Gastrocnemius medialis (tissue), 4 donors: Measurements from ENCODE around the gene MME. TPM values are rescaled to one million over a fixed set of nuclear protein-coding genes. Genes with fewer than 3 reads are reported as not detected.

Experiments
- ATAC-seq, 2 donors: fragments of 150-250 bp; one replicate each; pipeline ENCODE4 v1.9.1; 2016
- DNase-seq, 2 donors: peaks; one replicate each; pipeline ENCODE4 v3.0.0-alpha.2; 2019
- H3K27ac ChIP-seq, 4 donors: fragments of 200-600 bp; sonication (generic); 1 replicate in 1 of 4; 2 replicates in 3 of 4; pipeline ENCODE4 v1.5.1; 2016 to 2018; ENCODE audit warnings: mild to moderate bottlenecking in 2 of 4, moderate library complexity in 1 of 4
- H3K27me3 ChIP-seq, 3 donors: fragments of 200-600 bp; sonication (generic) in 2 of 3; 1 replicate in 1 of 3; 2 replicates in 2 of 3; pipeline versions ENCODE4 v1.5.1 to v1.6.0; 2016 to 2019; ENCODE audit warnings: mild to moderate bottlenecking in 1 of 3, moderate library complexity in 1 of 3
- H3K36me3 ChIP-seq, 2 donors: fragments of 200-600 bp; sonication (generic) in 1 of 2; one replicate each; pipeline ENCODE4 v1.5.1; 2017 to 2018
- H3K4me1 ChIP-seq, 2 donors: fragments of 200-600 bp; sonication (generic) in 1 of 2; one replicate each; pipeline ENCODE4 v1.5.1; 2016 to 2017; ENCODE audit warnings: mild to moderate bottlenecking in 2 of 2
- H3K4me3 ChIP-seq, 4 donors: fragments of 200-600 bp; sonication (generic) in 3 of 4; 1 replicate in 1 of 4; 2 replicates in 3 of 4; pipeline ENCODE4 v1.5.1; 2016 to 2019; ENCODE audit warnings: mild to moderate bottlenecking in 2 of 4
- H3K9me3 ChIP-seq, 3 donors: fragments of 200-600 bp; sonication (generic) in 2 of 3; 1 replicate in 1 of 3; 2 replicates in 2 of 3; pipeline ENCODE4 v1.5.1; 2016 to 2019
- POLR2A ChIP-seq, 2 donors: fragments of 450-650 bp; IDR thresholded peaks; one replicate each; pipeline ENCODE4 v1.6.1; 2017; ENCODE audit warnings: antibody characterized with exemption in 2 of 2, mild to moderate bottlenecking in 2 of 2, moderate library complexity in 2 of 2
- in situ Hi-C, 4 donors: fragments of 200-750 bp; cut with MboI; loops; one replicate each; pipeline versions ENCODE4 v1.15.0 to v1.8.0; 2017; ENCODE audit warnings: low sequenced_read_pairs in 4 of 4
- intact Hi-C: fragments of 100-400 bp; cut with DNase I; formaldehyde crosslinking; loops from one replicate; pipeline ENCODE4 v1.15.1; 2023; ENCODE audit warnings: low total_unique reads
- total RNA-seq, 4 donors: library from RNA; depleted of rRNA; stranded (reverse); fragments of >200 nt; gene quantifications; one replicate each; pipeline versions ENCODE4 v1.1.0 to v1.2.3, GENCODE V29; 2016
- TF ChIP-seq, protein P1 (sequence below), 5 experiments: fragments of 450-650 bp in 3 of 5; fragments of 200-600 bp in 2 of 5; sonication (generic) in 2 of 5; IDR thresholded peaks in 4 of 5; conservative IDR thresholded peaks in 1 of 5; 1 replicate in 4 of 5; 2 replicates in 1 of 5; pipeline ENCODE4 v1.5.1; 2016 to 2019; ENCODE audit warnings: antibody characterized with exemption in 5 of 5, mild to moderate bottlenecking in 3 of 5, moderate library complexity in 3 of 5

MME gene
- total RNA-seq, 4 donors from 2014 or later: 40.9 to 95.4 (median 68.0) TPM

- no peak for TF ChIP-seq POLR2A (IDR thresholded peaks at IDR 0.05)
- TF ChIP-seq, protein P1, sequence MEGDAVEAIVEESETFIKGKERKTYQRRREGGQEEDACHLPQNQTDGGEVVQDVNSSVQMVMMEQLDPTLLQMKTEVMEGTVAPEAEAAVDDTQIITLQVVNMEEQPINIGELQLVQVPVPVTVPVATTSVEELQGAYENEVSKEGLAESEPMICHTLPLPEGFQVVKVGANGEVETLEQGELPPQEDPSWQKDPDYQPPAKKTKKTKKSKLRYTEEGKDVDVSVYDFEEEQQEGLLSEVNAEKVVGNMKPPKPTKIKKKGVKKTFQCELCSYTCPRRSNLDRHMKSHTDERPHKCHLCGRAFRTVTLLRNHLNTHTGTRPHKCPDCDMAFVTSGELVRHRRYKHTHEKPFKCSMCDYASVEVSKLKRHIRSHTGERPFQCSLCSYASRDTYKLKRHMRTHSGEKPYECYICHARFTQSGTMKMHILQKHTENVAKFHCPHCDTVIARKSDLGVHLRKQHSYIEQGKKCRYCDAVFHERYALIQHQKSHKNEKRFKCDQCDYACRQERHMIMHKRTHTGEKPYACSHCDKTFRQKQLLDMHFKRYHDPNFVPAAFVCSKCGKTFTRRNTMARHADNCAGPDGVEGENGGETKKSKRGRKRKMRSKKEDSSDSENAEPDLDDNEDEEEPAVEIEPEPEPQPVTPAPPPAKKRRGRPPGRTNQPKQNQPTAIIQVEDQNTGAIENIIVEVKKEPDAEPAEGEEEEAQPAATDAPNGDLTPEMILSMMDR (IDR thresholded peaks at IDR 0.05 in 4 of 5, conservative IDR thresholded peaks at IDR 0.05 in 1 of 5): no peak
- DNase-seq: no peak
- Histone ChIP-seq H3K4me3 (no peak overlapping the region), H3K27ac (peak overlapping the region in 1 of 4 donors; percentile 9), H3K27me3 (no peaks in the 10 kb centered on the region), H3K4me1 (peaks cover 6 to 41% of the 10 kb centered on the region in 2 donors), H3K9me3 (no peaks in the 10 kb centered on the region), H3K36me3 (no peaks in the 10 kb centered on the region)
- in situ Hi-C loops (no loop called here), intact Hi-C loops (loop anchor here (5.0 to 10.0 kb wide), 2 partner anchors 142 to 225 kb away; no protein-coding TSS in a partner anchor)
- ATAC-seq: no peak
These were observed 100.0 kb downstream of the MME start for GRCh38 chr3:155179966-155180757.

DNA sequence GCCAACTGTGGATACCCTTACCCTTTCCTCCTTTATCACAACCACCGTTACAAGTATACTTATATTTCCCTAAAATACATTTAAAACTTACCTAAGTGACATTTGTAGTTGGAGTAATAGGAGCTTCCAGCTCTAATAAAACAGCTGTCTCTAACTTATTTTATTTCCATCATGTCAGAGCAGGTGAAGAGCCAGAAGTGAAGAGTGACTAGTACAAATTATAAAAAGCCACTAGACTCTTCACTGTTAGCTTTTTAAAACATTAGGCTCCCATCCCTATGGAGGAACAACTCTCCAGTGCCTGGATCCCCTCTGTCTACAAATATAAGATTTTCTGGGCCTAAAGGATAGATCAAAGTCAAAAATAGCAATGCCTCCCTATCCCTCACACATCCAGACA is 102.3 kb downstream of the MME start:
- no peak for DNase-seq
- TF ChIP-seq, protein P1 (IDR thresholded peaks at IDR 0.05 in 4 of 5, conservative IDR thresholded peaks at IDR 0.05 in 1 of 5): no peak
- no peak for TF ChIP-seq POLR2A (IDR thresholded peaks at IDR 0.05)
- Histone ChIP-seq H3K9me3 (no peaks in the 10 kb centered on the region), H3K4me3 (no peak overlapping the region), H3K27me3 (no peaks in the 10 kb centered on the region), H3K4me1 (peaks cover 6 to 47% of the 10 kb centered on the region in 2 donors), H3K27ac (peak overlapping the region; percentile 27 to 65 (median 60)), H3K36me3 (no peaks in the 10 kb centered on the region)
- in situ Hi-C loops (no loop called here), intact Hi-C loops (loop anchor here (5.0 to 10.0 kb wide), 2 partner anchors 140 to 228 kb away; no protein-coding TSS in a partner anchor)
- ATAC-seq: peak; percentile 57

- Histone ChIP-seq H3K27me3 (no peaks in the 10 kb centered on the region), H3K36me3 (no peaks in the 10 kb centered on the region), H3K27ac (peak overlapping the region in 1 of 4 donors; percentile 9), H3K4me3 (no peak overlapping the region), H3K4me1 (peaks cover 11 to 55% of the 10 kb centered on the region in 2 donors), H3K9me3 (no peaks in the 10 kb centered on the region)
- intact Hi-C loops (loop anchor here (5.0 to 10.0 kb wide), 2 partner anchors 138 to 229 kb away; no protein-coding TSS in a partner anchor), in situ Hi-C loops (no loop called here)
- DNase-seq (no peak), ATAC-seq (no peak)
- no peak for TF ChIP-seq POLR2A (IDR thresholded peaks at IDR 0.05)
- TF ChIP-seq, protein P1 (IDR thresholded peaks at IDR 0.05 in 4 of 5, conservative IDR thresholded peaks at IDR 0.05 in 1 of 5): no peak
These were observed 103.9 kb downstream of the MME start for GRCh38 chr3:155184011-155184410.

DNA sequence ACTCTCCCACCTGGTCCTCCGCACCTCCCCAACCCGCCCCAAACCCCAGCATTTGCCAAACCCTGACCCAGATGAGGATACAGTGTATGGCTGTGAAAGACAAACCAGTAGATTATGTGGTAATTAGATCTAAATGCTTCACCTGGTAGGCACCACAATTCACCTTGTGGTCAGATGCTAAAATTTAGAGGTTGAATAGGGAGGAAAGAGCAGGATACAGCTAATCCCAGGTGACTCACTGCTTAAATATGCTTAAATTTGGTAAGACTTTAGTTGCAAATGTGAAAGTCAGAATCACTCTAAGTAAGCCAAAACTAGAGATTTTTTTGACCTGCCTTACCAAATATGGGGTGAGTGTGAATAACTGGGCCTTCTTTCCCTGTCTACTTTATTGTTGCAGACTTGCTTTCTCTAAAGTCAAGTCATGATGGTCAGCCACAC is 105.5 kb downstream of the MME start:
- ATAC-seq (peak; percentile 35 to 57), DNase-seq (no peak)
- H3K9me3 ChIP-seq: no peaks in the 10 kb centered on the region
- intact Hi-C loops: loop anchor here (10.0 kb wide), 1 partner anchor 231 kb away; no protein-coding TSS in a partner anchor
- in situ Hi-C loops: no loop called here
- peak overlapping the region in 2 of 4 donors; percentile 8 to 19 for H3K27ac ChIP-seq
- H3K4me3 ChIP-seq: no peak overlapping the region
- H3K36me3 ChIP-seq: no peaks in the 10 kb centered on the region
- no peak for TF ChIP-seq POLR2A (IDR thresholded peaks at IDR 0.05)
- TF ChIP-seq, protein P1 (IDR thresholded peaks at IDR 0.05 in 4 of 5, conservative IDR thresholded peaks at IDR 0.05 in 1 of 5): no peak
- H3K27me3 ChIP-seq: no peaks in the 10 kb centered on the region
- H3K4me1 ChIP-seq: peaks cover 11 to 47% of the 10 kb centered on the region in 2 donors
